Dermis blood vessel endothelial cell (primary cell): Measurements from ENCODE around the gene KRTAP5-8. TPM values are rescaled to one million over a fixed set of nuclear protein-coding genes. Genes with fewer than 3 reads are reported as not detected.
"Not testable (repeated sequence)": the region's sequence is repeated elsewhere in the genome, so short reads cannot be mapped to it uniquely, and the experiment has no call there.

Source experiments
- DNase-seq: peaks from one replicate; pipeline ENCODE4 v3.0.0; 2010
- total RNA-seq: library from RNA; depleted of rRNA; stranded (reverse); fragments of >200 nt; gene quantifications from 2 replicates; pipeline ENCODE4 v1.2.3, GENCODE V29; 2014

The KRTAP5-8 gene, protein sequence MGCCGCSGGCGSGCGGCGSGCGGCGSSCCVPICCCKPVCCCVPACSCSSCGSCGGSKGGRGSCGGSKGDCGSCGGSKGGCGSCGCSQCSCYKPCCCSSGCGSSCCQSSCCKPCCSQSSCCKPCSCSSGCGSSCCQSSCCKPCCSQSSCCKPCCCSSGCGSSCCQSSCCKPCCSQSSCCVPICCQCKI
- not detected in 2 replicates for total RNA-seq

DNA sequence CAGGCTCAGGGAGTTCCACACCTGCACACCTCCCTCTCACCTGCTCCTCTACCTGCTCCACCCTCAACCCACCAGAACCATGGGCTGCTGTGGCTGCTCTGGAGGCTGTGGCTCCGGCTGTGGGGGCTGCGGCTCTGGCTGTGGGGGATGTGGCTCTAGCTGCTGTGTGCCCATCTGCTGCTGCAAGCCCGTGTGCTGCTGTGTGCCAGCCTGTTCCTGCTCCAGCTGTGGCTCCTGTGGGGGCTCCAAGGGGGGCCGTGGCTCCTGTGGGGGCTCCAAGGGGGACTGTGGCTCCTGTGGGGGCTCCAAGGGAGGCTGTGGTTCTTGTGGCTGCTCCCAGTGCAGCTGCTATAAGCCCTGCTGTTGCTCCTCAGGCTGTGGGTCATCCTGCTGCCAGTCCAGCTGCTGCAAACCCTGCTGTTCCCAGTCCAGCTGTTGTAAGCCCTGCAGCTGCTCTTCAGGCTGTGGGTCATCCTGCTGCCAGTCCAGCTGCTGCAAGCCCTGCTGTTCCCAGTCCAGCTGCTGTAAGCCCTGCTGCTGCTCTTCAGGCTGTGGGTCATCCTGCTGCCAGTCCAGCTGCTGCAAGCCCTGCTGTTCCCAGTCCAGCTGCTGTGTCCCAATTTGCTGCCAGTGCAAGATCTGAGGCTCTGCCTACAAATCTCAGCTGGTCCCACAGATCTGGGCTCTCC lies at the start of gene KRTAP5-8:
Gene KRTAP5-8 (plus strand): TSS at position 49 of the 689 bp plus-strand sequence. CDS start 31 bp downstream, at position 80.
- not testable (repeated sequence) for DNase-seq

DNA sequence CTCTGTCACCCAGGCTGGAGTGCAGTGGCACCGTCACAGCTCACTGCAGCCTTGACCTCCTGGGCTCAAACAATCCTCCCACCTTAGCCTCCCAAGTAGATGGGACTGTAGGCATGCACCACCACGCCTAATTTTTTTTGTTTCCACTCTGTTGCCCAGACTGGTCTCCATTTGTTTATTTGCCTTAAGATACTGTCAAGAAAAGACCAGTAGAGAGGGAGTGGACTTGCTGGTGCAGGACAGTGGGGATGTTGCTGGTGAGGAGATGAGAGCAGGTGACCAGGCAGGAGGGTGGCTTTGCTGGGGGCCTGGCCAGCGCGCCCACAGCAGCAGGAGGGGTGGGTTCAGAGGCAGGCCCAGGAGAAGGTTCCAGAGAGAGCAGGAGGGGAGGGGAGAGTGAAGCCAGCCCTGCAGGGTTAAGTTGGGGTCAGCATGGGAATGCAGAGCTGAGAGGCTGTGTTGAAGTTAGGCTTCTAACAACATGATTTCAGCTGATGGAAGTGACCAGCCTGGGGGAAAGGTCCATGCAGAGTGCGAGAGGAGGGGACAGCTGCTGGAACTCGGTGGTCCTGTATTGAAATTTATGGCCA lies 49.0 kb upstream of the KRTAP5-8 start:
- DNase-seq, result no peak

GRCh38 chr11:71489311-71490043 lies 48.3 kb upstream of the KRTAP5-8 start:
- peak; percentile 91 for DNase-seq

GRCh38 chr11:71490044-71490730 lies 47.6 kb upstream of the KRTAP5-8 start:
- DNase-seq, result no peak

DNA sequence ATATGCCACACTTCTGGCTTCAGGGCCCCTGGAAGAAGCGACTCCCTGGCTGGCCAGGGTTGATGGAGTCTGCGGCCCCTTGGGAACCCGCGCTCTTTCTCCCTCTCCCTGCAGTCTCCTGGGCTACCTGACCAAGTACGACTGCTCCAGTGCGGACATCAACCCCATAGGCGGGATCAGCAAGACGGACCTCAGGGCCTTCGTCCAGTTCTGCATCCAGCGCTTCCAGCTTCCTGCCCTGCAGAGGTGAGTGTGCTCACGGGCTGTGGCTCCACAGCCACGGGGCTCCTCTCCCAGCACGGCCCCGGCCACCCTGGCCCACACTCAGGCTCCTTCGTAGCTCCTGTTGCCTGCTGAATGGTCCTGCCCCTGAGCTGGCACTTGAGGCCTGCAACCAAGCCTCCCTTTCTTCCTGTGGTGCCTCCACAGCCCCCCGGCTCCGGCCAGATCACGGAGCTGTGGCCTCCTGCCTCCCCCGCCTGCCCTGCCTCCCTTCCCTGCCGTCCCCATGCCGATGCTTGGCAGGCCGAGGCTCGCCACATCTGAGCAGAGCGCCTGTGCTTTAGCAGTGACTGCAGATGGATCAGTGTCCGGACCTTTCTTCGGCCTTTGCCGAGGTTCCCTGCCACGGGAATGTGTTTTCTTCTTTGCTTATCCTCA lies 47.0 kb upstream of the KRTAP5-8 start:
- no peak for DNase-seq

- no peak for DNase-seq
Measured at GRCh38 chr11:71491531-71491930, 46.3 kb upstream of the KRTAP5-8 start.

GRCh38 chr11:71491940-71492339 lies 45.9 kb upstream of the KRTAP5-8 start:
- DNase-seq, result no peak

- no peak for DNase-seq
Measured at GRCh38 chr11:71495286-71496230, 42.3 kb upstream of the KRTAP5-8 start.

DNA sequence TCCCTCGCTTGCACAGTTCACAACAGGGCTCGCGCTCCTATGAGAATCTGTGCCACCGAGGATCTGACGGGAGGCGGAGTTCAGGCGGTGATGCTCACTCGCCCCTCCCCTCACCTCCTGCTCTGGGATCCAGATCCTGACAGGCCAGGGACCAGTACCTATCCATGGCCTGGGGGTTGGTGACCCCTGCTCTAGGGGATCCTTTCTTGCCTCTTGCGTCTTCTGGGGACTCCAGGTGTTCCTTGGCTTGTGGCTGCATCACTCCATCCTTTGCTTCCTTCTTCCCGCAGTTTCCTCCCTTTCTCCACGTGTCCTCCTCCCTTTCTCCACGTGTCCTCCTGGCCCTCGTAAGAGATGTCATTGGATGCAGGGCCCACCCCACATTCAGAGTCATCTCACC lies 41.4 kb upstream of the KRTAP5-8 start:
- no peak for DNase-seq

- no peak for DNase-seq
Measured at GRCh38 chr11:71498091-71498490, 39.7 kb upstream of the KRTAP5-8 start.

- peak; percentile 64 for DNase-seq
Measured at GRCh38 chr11:71499125-71499524, 38.7 kb upstream of the KRTAP5-8 start.

- peak; percentile 36 for DNase-seq
Measured at GRCh38 chr11:71499546-71499945, 38.3 kb upstream of the KRTAP5-8 start.

DNA sequence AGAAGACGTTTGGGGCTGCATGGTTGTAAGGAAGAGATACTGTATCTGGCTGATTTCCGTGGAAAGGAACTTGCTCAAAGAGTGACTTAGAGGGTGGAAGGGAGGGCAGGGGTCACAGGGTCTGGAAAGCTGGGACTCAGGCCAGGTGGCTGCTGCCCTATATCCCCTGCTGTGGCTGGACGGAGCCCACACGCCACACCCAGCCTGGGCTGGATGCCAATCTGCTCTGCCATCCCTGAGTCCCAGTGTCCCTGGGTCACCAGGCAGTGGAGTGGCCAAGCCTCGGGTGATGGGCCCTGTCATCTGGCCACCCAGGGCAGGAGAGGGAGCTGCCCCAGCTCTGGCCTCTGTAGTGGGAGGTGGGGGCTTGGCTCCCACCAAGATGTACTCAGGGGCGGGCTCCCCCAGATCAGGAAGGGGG lies 37.2 kb upstream of the KRTAP5-8 start:
- peak; percentile 13 for DNase-seq

- DNase-seq, result no peak
Measured at GRCh38 chr11:71501071-71501985, 36.5 kb upstream of the KRTAP5-8 start.

DNA sequence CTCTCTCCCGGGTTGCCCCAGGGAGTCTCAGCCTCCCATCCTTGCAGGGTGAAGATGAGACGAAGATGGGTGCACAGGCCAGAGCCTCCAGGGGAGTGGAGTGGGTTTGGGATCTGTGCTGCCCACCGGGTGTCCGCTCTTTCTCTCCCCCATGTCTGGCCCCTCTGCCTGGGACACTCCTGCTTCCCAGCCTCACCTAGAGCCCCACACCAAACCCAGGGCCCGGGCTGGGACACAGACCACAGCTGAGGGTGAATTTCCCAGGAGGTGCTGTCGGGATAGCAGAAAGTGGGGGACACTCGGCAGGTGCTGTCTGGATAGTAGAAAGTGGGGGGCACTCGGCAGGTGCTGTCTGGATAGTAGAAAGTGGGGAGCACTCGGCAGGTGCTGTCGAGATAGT lies 35.8 kb upstream of the KRTAP5-8 start:
- DNase-seq, result no peak

DNA sequence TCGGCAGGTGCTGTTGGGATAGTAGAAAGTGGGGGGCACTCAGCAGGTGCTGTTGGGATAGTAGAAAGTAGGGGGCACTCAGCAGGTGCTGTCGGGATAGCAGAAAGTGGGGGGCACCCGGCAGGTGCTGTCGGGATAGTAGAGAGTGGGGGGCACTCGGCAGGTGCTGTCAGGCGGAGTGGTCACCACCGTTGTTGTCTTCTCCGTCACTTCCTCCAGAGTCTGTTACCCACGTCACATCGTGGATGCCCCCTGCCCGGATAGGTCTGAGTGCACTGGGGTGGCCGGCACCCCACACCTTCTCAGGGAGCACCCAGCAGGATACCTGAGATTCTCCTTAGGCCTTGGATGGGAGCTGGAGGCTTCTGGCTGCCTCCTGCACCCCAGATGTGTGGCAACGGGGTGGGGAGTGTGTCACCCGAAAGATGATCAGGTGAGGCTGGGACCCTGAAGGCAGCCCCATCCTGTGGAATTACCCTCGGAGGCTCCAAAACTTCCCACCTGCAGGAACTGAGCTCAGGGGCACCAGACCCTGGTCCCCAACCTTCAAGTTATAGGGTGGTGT lies 34.9 kb upstream of the KRTAP5-8 start:
- DNase-seq, result no peak

DNA sequence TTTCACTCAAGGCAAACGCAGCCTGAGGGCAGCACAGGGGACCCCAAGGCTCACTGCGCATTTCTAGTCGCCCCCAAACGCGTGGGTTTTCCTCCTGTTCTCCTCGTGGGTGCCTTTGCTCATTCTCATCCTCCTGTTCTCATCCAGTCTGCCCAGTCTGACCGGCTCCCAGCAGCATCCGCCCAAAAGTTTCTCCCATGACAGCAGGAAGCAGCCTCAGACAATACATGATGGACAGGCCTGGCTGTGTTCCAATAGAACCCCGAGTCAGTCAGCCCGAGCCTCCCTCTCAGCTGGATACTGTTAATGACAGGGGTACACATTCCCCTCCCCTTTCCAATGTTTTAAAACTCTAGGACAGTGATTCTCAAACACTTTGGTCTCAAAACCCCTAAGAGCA lies 33.3 kb upstream of the KRTAP5-8 start:
- DNase-seq, result peak; percentile 82

DNA sequence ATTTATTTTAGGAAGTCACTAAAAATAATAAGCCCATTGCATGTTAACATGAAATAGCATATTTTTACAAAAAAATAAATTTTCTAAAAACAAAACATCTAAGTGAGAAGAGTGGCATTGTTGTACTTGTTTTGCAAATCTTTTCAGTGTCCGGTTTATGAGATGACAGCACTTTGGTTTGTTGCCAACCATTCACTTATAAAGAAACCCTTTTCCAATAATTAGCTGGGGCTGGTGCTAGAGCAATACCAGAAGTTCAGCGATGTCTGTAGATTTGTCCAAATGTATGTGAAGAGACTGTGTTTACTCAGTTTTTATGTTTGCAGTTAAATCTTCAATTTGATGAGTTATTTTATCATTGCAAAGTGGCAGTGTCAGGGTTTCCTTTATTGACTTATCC lies 32.8 kb upstream of the KRTAP5-8 start:
- peak; percentile 73 for DNase-seq

DNA sequence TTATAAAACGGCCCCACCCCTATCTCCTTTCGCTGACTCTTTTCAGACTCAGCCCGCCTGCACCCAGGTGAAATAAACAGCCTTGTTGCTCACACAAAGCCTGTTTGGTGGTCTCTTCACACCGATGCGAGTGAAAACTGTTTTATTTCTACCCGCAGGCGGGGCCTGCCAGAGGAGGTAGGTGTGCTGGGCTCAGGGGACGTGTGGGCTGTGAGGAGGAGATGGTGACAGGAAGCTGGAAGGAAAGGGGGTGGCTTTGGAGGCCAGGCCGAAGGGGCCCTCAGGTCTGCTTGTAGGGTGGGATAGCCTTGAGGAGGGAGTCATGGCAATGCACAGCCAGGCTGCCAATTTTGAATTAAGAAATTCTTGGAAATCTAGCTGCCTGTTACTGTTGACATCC lies 32.0 kb upstream of the KRTAP5-8 start:
- DNase-seq, result no peak

GRCh38 chr11:71507102-71507501 lies 30.7 kb upstream of the KRTAP5-8 start:
- DNase-seq, result no peak
